HG03097 (cell line): ENCODE results near the gene PFN4.
"Not testable (repeated sequence)": the region's sequence is repeated elsewhere in the genome, so short reads cannot be mapped to it uniquely, and the experiment has no call there.

ENCODE experiments used
- ATAC-seq: cut with Tn5 transposase; IDR thresholded peaks from one replicate; pipeline ENCODE4 v1.9.1; 2021; ENCODE audit not compliant: unreplicated experiment, low FRiP score

The PFN4 gene

GRCh38 chr2:24123195-24123921 is at the start of gene PFN4, which contains the start of gene FAM228B:
Gene PFN4 (minus strand): TSS chr2:24123334. CDS start chr2:24122535, 799 bp downstream.
Gene FAM228B (plus strand): TSS chr2:24123469. CDS start chr2:24124362, 893 bp downstream.
- peak; percentile 77 for ATAC-seq

GRCh38 chr2:24169023-24169422 is 45.9 kb upstream of the PFN4 start:
- ATAC-seq: no peak

- ATAC-seq: no peak
Measured at GRCh38 chr2:24164416-24164973, 41.4 kb upstream of the PFN4 start.

- no peak for ATAC-seq
Measured at GRCh38 chr2:24163601-24164000, 40.5 kb upstream of the PFN4 start.

- no peak for ATAC-seq
Measured at GRCh38 chr2:24163186-24163585, 40.1 kb upstream of the PFN4 start.

- ATAC-seq: no peak
Measured at GRCh38 chr2:24162494-24162893, 39.4 kb upstream of the PFN4 start.

GRCh38 chr2:24160761-24161160 is 37.6 kb upstream of the PFN4 start:
- ATAC-seq: no peak

GRCh38 chr2:24159708-24160107 is 36.6 kb upstream of the PFN4 start:
- ATAC-seq: no peak

GRCh38 chr2:24158131-24158530 is 35.0 kb upstream of the PFN4 start:
- ATAC-seq: no peak

GRCh38 chr2:24153478-24153877 is 30.3 kb upstream of the PFN4 start:
- ATAC-seq: no peak

GRCh38 chr2:24152413-24153197 is 29.5 kb upstream of the PFN4 start:
- no peak for ATAC-seq

GRCh38 chr2:24147364-24147763 is 24.2 kb upstream of the PFN4 start:
- no peak for ATAC-seq

GRCh38 chr2:24140305-24140704 is 17.2 kb upstream of the PFN4 start:
- not testable (repeated sequence) for ATAC-seq

GRCh38 chr2:24132543-24132942 is 9.4 kb upstream of the PFN4 start:
- ATAC-seq: no peak

GRCh38 chr2:24125956-24126355 is 2.8 kb upstream of the PFN4 start:
- ATAC-seq: no peak

- ATAC-seq: no peak
Measured at GRCh38 chr2:24123922-24124580, 917 bp upstream of the PFN4 start.

- peak; percentile 12 for ATAC-seq
Measured at GRCh38 chr2:24122366-24123194, 554 bp downstream of the PFN4 start.

GRCh38 chr2:24121469-24121868 is 1.7 kb downstream of the PFN4 start:
- ATAC-seq: no peak

GRCh38 chr2:24121066-24121465 is 2.1 kb downstream of the PFN4 start:
- ATAC-seq: no peak

- no peak for ATAC-seq
Measured at GRCh38 chr2:24117902-24118301, 5.2 kb downstream of the PFN4 start.
